Ascending aorta (tissue), 2 donors: ENCODE data around the gene CCDC195. TPM values are rescaled to one million over a fixed set of nuclear protein-coding genes. Genes with fewer than 3 reads are reported as not detected.
"Not testable (repeated sequence)": the region's sequence is repeated elsewhere in the genome, so short reads cannot be mapped to it uniquely, and the experiment has no call there.

Experiments used
- DNase-seq, 2 donors: peaks; one replicate each; pipeline ENCODE4 v3.0.0-alpha.2; 2019; ENCODE audit warnings: low spot score in 2 of 2
- H3K27ac ChIP-seq, 2 donors: fragments of 200-600 bp; sonication (generic); one replicate each; pipeline ENCODE4 v1.5.1; 2016 to 2017; ENCODE audit warnings: mild to moderate bottlenecking in 1 of 2
- H3K27me3 ChIP-seq: fragments of 200-600 bp; sonication (generic); one replicate; pipeline ENCODE4 v1.5.1; 2017
- H3K36me3 ChIP-seq, 2 donors: fragments of 200-600 bp; sonication (generic); one replicate each; pipeline ENCODE4 v1.5.1; 2016
- H3K4me1 ChIP-seq, 2 donors: fragments of 200-600 bp; sonication (generic); one replicate each; pipeline ENCODE4 v1.5.1; 2016 to 2017; ENCODE audit warnings: mild to moderate bottlenecking in 1 of 2
- H3K4me3 ChIP-seq, 2 donors: fragments of 200-600 bp; sonication (generic); one replicate each; pipeline ENCODE4 v1.5.1; 2016 to 2017; ENCODE audit warnings: mild to moderate bottlenecking in 1 of 2
- H3K9me3 ChIP-seq, 2 donors: fragments of 200-600 bp; sonication (generic); one replicate each; pipeline ENCODE4 v1.5.1; 2016
- CTCF ChIP-seq, 3 experiments: fragments of 200-600 bp in 2 of 3; fragments of 450-650 bp in 1 of 3; sonication (generic) in 2 of 3; IDR thresholded peaks; one replicate each; pipeline ENCODE4 v1.5.1; 2016 to 2019; ENCODE audit warnings: antibody characterized with exemption in 3 of 3, mild to moderate bottlenecking in 1 of 3, moderate library complexity in 1 of 3
- intact Hi-C: fragments of 100-400 bp; cut with DNase I; formaldehyde crosslinking; loops from one replicate; pipeline ENCODE4 v1.15.1; 2023
- total RNA-seq: library from RNA; depleted of rRNA; stranded (reverse); fragments of >200 nt; gene quantifications from one replicate; pipeline ENCODE4 v1.1.0, GENCODE V29; 2016

The CCDC195 gene
- total RNA-seq, 1 donor from 2014 or later: not detected

- H3K27ac ChIP-seq: no peak overlapping the region
- DNase-seq: no peak
- H3K27me3 ChIP-seq: no peaks in the 10 kb centered on the region
- TF ChIP-seq CTCF (IDR thresholded peaks at IDR 0.05): no peak
- no peak overlapping the region for H3K4me3 ChIP-seq
- no peaks in the 10 kb centered on the region for H3K36me3 ChIP-seq
- no peaks in the 10 kb centered on the region for H3K4me1 ChIP-seq
- intact Hi-C loops: no loop called here
- no peaks in the 10 kb centered on the region for H3K9me3 ChIP-seq
Observed at GRCh38 chr2:224671731-224672130, 44.4 kb downstream of the CCDC195 start.

GRCh38 chr2:224670203-224670602, 46.0 kb downstream of the CCDC195 start:
- Histone ChIP-seq H3K27ac (no peak overlapping the region), H3K36me3 (no peaks in the 10 kb centered on the region), H3K9me3 (no peaks in the 10 kb centered on the region), H3K27me3 (no peaks in the 10 kb centered on the region), H3K4me1 (no peaks in the 10 kb centered on the region), H3K4me3 (no peak overlapping the region)
- DNase-seq: no peak
- TF ChIP-seq CTCF (IDR thresholded peaks at IDR 0.05): no peak
- intact Hi-C loops: no loop called here

- no peaks in the 10 kb centered on the region for H3K9me3 ChIP-seq
- no peak for DNase-seq
- H3K27ac ChIP-seq: no peak overlapping the region
- no peaks in the 10 kb centered on the region for H3K36me3 ChIP-seq
- intact Hi-C loops: no loop called here
- no peak for TF ChIP-seq CTCF (IDR thresholded peaks at IDR 0.05)
- H3K4me3 ChIP-seq: no peak overlapping the region
- H3K27me3 ChIP-seq: no peaks in the 10 kb centered on the region
- H3K4me1 ChIP-seq: no peaks in the 10 kb centered on the region
Observed at GRCh38 chr2:224669449-224669848, 46.7 kb downstream of the CCDC195 start.

GRCh38 chr2:224668123-224668909, 47.8 kb downstream of the CCDC195 start:
- Histone ChIP-seq H3K27ac (no peak overlapping the region), H3K36me3 (no peaks in the 10 kb centered on the region), H3K27me3 (no peaks in the 10 kb centered on the region), H3K4me1 (no peaks in the 10 kb centered on the region), H3K4me3 (no peak overlapping the region), H3K9me3 (no peaks in the 10 kb centered on the region)
- intact Hi-C loops: no loop called here
- no peak for TF ChIP-seq CTCF (IDR thresholded peaks at IDR 0.05)
- DNase-seq: no peak

- H3K27me3 ChIP-seq: no peaks in the 10 kb centered on the region
- no peak for DNase-seq
- H3K4me1 ChIP-seq: no peaks in the 10 kb centered on the region
- H3K9me3 ChIP-seq: no peaks in the 10 kb centered on the region
- intact Hi-C loops: no loop called here
- H3K4me3 ChIP-seq: no peak overlapping the region
- no peak overlapping the region for H3K27ac ChIP-seq
- no peaks in the 10 kb centered on the region for H3K36me3 ChIP-seq
- no peak for TF ChIP-seq CTCF (IDR thresholded peaks at IDR 0.05)
Observed at GRCh38 chr2:224666951-224667553, 49.1 kb downstream of the CCDC195 start.

- H3K27me3 ChIP-seq, H3K36me3 ChIP-seq, DNase-seq, H3K4me3 ChIP-seq, intact Hi-C loops, H3K9me3 ChIP-seq, H3K4me1 ChIP-seq, H3K27ac ChIP-seq: not testable (repeated sequence)
Observed at GRCh38 chr2:224663322-224663721, 52.8 kb downstream of the CCDC195 start.

GRCh38 chr2:224661708-224662107, 54.5 kb downstream of the CCDC195 start:
- DNase-seq, intact Hi-C loops, H3K9me3 ChIP-seq, H3K4me1 ChIP-seq, H3K4me3 ChIP-seq, H3K36me3 ChIP-seq, H3K27me3 ChIP-seq, H3K27ac ChIP-seq: not testable (repeated sequence)
